Activated naive CD4-positive, alpha-beta T cell treated with anti-CD3 and anti-CD28 coated beads, Interleukin-2, amount 50 U/mL, for 72 hours (primary cell): ENCODE results near the gene DAAM2. TPM values are rescaled to one million over a fixed set of nuclear protein-coding genes. Genes with fewer than 3 reads are reported as not detected.

Experiments used
- ATAC-seq, 2 donors: fragments of 150-1000 bp; cut with Tn5 transposase; 2 replicates each; pipeline ENCODE4 v1.10.0; 2021; ENCODE audit warnings: mild to moderate bottlenecking in 2 of 2, moderate library complexity in 2 of 2
- DNase-seq, 2 donors: peaks; one replicate each; pipeline ENCODE4 v3.0.0; 2021 to 2022; ENCODE audit warnings: low spot score in 2 of 2
- H3K27ac Mint-ChIP-seq, 2 donors: one replicate each; pipeline ENCODE4 v1.8.0; 2022; ENCODE audit warnings: mild to moderate bottlenecking in 2 of 2, mixed read lengths in 2 of 2
- H3K36me3 Mint-ChIP-seq, 2 donors: one replicate each; pipeline ENCODE4 v1.8.0; 2022; ENCODE audit warnings: mixed read lengths in 2 of 2
- H3K9me3 Mint-ChIP-seq, 2 donors: one replicate each; pipeline ENCODE4 v1.8.0; 2022; ENCODE audit warnings: mixed read lengths in 2 of 2
- total RNA-seq, 2 donors: library from RNA; stranded (reverse); gene quantifications; one replicate each; pipeline ENCODE4 v1.2.3, GENCODE V29; 2022

Gene DAAM2
- total RNA-seq, 2 donors from 2014 or later: not detected

DNA sequence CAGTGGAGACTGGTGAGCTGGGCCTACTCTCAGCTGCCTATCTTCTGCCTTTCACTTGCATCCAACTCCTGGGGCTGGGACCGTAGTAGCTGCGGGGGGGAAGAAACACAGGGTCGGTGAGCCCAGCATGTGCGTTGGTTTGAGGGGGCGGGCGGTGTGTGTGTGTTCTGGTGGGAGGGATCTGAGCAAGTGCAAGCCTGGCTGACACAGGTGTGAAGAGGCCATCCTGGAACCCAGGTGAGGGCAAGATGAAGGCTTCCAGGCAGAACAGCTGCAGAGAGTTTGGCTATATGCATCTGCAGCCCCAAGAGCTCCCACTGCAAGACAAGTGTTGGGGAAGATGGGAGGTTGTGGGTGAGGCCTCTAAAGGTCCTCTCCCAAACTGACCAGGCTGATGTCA lies 111.5 kb downstream of the DAAM2 start:
- no peak overlapping the region for H3K27ac Mint-ChIP-seq
- DNase-seq: no peak
- no peak for ATAC-seq
- H3K9me3 Mint-ChIP-seq: no peaks in the 10 kb centered on the region
- no peaks in the 10 kb centered on the region for H3K36me3 Mint-ChIP-seq

DNA sequence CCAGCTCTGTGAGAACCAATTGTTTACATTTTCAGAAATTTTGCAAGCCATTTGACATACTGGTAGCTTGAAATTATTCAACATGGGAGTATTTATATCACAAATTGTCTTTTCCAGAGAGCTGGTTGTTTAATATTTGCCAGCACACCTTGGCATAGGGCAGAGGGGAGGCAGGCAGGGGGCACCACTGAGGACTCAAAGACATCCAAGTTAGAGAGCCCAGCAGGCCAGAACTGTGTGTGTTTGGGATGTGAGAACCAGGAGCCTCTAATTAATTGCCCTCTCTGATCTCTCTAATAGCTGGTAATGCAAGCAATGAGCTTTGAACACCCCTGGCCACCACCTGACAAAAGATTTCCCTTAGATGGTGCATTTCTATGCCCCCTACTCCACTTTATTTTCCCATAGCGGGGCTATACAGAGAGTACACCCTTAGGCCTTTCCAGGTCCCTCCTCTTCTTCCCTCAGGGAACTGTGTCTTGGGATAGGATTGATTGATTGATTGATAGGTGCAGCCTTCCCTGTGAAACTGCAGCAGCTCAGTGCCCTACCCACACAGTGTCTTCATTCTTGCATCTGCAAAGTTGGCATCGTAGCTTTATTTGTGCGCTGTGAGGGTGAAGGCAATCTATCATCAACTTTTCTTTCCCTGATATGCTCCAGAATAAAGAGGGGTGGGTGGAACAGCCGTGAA lies 112.9 kb downstream of the DAAM2 start:
- Mint-ChIP-seq H3K9me3 (no peaks in the 10 kb centered on the region), H3K27ac (no peak overlapping the region), H3K36me3 (no peaks in the 10 kb centered on the region)

DNA sequence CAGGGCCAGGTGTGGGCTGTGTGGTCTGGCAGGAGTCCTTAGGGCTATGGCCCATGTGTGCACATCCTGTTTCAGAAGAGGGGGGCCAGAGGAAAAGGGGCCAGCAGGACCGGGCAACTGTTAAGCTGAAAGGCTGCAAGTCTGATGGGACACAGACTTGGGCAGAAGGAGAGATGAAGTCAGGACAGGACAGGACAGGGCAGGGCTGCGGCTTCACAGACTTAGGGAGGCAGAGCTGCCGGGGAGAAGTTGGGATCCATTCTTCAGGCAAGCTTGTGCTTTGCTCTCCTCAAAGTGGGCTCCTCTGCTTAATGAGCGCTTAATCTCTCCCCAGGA lies 113.4 kb downstream of the DAAM2 start:
- no peaks in the 10 kb centered on the region for H3K36me3 Mint-ChIP-seq
- no peak overlapping the region for H3K27ac Mint-ChIP-seq
- DNase-seq (no peak), ATAC-seq (no peak)
- H3K9me3 Mint-ChIP-seq: no peaks in the 10 kb centered on the region

More for the DNA sequence above, 112.9 kb downstream of the DAAM2 start:
- no peak for ATAC-seq
- no peak for DNase-seq

DNA sequence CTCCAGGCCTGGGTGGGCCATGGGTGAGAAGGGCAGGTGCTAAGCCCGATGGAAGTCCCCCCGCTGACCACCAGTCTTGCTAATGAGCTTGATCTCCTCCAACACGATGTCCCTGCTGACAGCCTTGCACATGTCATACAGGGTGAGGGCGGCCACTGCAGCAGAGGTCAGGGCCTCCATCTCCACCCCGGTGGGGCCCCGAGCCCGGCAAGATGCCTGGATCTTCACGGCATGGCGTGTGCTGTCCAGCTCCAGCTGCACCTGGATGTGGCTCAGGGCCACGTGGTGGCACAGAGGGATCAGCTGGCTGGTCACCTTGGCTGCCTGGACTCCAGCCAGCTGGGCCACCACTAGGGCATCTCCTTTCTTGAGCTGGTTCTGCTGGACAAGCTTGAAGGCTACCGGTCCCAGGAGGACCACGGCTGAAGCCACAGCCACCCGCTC lies 114.2 kb downstream of the DAAM2 start:
- DNase-seq (no peak), ATAC-seq (no peak)
- no peaks in the 10 kb centered on the region for H3K36me3 Mint-ChIP-seq
- no peaks in the 10 kb centered on the region for H3K9me3 Mint-ChIP-seq
- H3K27ac Mint-ChIP-seq: no peak overlapping the region

DNA sequence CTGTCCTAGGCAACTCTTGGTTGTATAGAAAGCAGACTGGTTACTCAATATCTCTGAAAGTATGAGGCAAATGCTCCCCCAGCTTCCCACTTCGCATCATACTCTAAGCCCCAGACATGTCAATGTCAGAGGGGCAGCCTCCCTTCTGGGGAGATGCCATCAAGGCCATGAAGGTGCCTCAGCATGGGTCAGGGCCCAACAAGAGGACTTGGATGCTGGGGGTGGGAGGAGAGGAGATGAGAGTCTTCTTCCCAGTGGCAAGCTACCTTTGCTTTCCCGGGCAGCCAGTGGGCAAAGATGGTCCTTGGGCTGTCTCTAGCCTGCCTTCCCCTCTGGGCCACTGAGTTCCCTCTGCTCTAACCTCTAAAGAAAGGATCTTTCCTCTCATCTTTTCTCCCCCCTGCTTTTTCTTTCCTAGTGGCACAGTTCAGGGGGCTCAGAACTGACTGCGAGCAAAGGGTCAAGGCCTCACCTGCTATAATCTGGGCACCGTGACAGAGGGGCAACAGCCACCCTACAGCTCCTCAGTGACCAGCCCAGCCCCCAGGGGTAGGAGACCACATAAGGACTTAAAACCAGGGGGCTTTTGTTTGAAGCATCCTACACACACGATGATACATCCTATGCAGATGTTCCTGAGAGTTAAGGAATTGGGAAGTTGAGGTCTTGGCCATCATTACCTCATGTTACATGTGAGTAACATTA lies 115.8 kb downstream of the DAAM2 start:
- Mint-ChIP-seq H3K9me3 (no peaks in the 10 kb centered on the region), H3K27ac (no peak overlapping the region), H3K36me3 (no peaks in the 10 kb centered on the region)
- DNase-seq (no peak), ATAC-seq (no peak)

- ATAC-seq: no peak
- Mint-ChIP-seq H3K9me3 (no peaks in the 10 kb centered on the region), H3K27ac (no peak overlapping the region), H3K36me3 (no peaks in the 10 kb centered on the region)
- DNase-seq: no peak
Measured at GRCh38 chr6:39908838-39909583, 116.8 kb downstream of the DAAM2 start.

DNA sequence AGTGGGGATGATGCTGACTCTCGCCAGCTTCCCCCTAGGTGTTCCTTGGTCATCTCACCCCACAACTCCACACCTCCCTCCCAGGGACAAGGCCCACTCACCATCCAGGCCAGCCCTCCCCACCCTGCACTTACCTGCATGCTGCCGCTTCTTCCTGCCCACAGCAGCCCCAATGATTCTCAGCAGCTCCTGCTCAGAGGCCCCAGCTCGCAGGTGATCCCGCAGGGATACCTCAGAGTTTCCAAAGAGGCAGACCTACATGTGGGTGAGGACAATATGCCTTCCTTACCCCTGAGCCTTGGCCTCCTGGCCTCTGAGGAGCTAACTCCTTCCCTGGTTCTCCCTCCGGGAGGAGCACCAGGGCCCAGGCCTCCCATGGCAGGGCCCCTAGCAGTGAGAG lies 117.5 kb downstream of the DAAM2 start:
- DNase-seq: no peak
- Mint-ChIP-seq H3K27ac (no peak overlapping the region), H3K9me3 (no peaks in the 10 kb centered on the region), H3K36me3 (no peaks in the 10 kb centered on the region)
- ATAC-seq: no peak

DNA sequence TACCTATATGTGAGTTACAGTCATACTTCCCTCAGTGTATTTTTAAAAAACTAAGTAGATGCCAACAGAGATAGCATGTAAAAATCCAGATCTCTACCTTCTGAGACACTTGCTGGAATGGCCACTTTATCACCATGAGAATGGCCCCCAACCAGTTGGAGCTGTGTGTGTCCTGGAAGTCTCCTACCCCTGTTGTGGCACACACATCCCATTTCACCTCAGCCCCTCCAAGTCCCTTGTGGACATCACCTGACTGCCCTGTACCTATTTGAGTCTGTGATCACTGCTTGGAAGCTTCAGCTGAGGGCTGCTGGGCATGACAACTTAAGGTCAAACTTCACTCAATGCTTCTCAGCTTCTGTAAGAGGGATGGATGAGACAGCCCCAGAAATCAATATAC lies 118.0 kb downstream of the DAAM2 start:
- Mint-ChIP-seq H3K27ac (no peak overlapping the region), H3K36me3 (no peaks in the 10 kb centered on the region), H3K9me3 (no peaks in the 10 kb centered on the region)
- DNase-seq (no peak), ATAC-seq (no peak)

DNA sequence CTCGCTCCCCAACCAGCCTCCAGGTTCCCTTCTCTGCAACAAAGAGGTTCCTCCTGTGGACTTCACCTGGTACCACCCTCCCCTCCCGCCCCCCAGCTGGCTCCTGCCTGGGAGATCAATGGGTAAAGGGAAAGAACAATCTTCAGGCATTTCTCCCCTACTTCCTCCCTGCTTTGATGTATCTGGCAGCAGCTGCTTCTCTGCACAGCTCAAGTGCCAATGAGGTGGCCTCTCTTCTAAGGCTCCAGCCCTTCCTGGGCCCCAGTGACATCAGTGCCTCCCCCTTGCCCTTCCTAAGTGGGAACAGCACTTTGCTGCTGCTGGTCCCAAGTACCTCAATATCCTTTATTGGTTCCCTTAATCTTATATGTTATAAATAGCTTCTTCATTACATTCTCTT lies 118.6 kb downstream of the DAAM2 start:
- ATAC-seq: no peak

GRCh38 chr6:39911513-39912125 lies 119.4 kb downstream of the DAAM2 start:
- Mint-ChIP-seq H3K27ac (peak overlapping the region in 1 of 2 donors; percentile 44), H3K9me3 (no peaks in the 10 kb centered on the region), H3K36me3 (no peaks in the 10 kb centered on the region)
- ATAC-seq (no peak), DNase-seq (no peak)

More for the DNA sequence above, 118.6 kb downstream of the DAAM2 start:
- H3K36me3 Mint-ChIP-seq: no peaks in the 10 kb centered on the region
- no peak overlapping the region for H3K27ac Mint-ChIP-seq
- DNase-seq: no peak
- H3K9me3 Mint-ChIP-seq: no peaks in the 10 kb centered on the region

GRCh38 chr6:39912446-39912845 lies 120.3 kb downstream of the DAAM2 start:
- Mint-ChIP-seq H3K27ac (peak overlapping the region in 1 of 2 donors; percentile 65), H3K9me3 (no peaks in the 10 kb centered on the region), H3K36me3 (no peaks in the 10 kb centered on the region)
- DNase-seq (no peak), ATAC-seq (no peak)

DNA sequence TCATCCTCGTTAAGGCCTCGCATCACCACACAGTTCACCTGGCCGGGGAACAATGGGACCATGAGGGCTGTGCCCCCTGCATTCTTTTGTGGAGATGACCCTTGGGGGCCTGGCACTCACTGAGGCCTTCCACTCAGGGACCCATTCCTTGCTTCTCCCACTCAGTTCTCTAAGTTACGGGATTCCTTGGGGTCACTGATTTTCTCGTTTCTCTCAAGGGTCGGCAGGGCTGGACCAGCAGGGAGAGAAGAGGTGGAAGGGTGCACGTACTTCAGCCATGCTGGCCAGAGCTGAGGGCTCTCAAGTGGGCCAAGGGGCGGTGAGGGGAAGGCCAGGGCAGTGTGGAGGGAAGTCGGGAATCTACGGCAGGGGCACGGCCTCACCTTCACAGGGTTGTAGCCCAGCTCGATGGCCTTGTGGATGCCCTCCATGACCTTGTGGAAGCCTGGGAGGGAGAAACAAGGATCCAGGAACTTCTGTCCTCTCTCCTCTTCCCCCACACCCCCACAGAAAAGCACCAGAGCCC lies 121.3 kb downstream of the DAAM2 start:
- Mint-ChIP-seq H3K9me3 (no peaks in the 10 kb centered on the region), H3K36me3 (no peaks in the 10 kb centered on the region), H3K27ac (peak overlapping the region in 1 of 2 donors; percentile 61)
- ATAC-seq: no peak
- no peak for DNase-seq

GRCh38 chr6:39914239-39914638 lies 122.1 kb downstream of the DAAM2 start:
- DNase-seq (no peak), ATAC-seq (no peak)
- no peak overlapping the region for H3K27ac Mint-ChIP-seq
- no peaks in the 10 kb centered on the region for H3K36me3 Mint-ChIP-seq
- no peaks in the 10 kb centered on the region for H3K9me3 Mint-ChIP-seq

DNA sequence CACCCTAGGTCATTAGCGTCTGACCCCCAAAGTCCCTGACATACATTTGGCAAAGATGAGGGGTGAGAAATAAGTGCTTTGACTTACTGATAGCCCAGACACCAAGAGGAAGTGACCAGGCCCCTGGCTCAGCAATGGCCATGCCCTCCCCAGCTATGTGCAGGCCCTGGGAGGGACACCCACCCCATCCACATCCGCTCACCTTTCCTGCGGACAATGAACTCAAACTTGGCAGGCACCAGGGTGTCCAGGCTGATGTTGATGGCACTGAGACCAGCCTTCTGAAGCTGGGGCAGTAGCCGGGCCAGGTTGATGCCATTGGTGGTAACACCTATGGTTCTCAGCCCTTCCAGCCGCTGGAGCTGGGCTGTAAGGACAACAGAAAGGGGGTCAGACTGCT lies 123.7 kb downstream of the DAAM2 start:
- no peak overlapping the region for H3K27ac Mint-ChIP-seq
- no peaks in the 10 kb centered on the region for H3K9me3 Mint-ChIP-seq
- no peak for DNase-seq
- H3K36me3 Mint-ChIP-seq: no peaks in the 10 kb centered on the region
- no peak for ATAC-seq

GRCh38 chr6:39917329-39917728 lies 125.2 kb downstream of the DAAM2 start:
- H3K36me3 Mint-ChIP-seq: no peaks in the 10 kb centered on the region
- no peaks in the 10 kb centered on the region for H3K9me3 Mint-ChIP-seq
- ATAC-seq: no peak
- no peak overlapping the region for H3K27ac Mint-ChIP-seq
- no peak for DNase-seq

- ATAC-seq (no peak), DNase-seq (no peak)
- Mint-ChIP-seq H3K9me3 (no peaks in the 10 kb centered on the region), H3K36me3 (no peaks in the 10 kb centered on the region), H3K27ac (no peak overlapping the region)
Measured at GRCh38 chr6:39917981-39918380, 125.8 kb downstream of the DAAM2 start.

- H3K36me3 Mint-ChIP-seq: no peaks in the 10 kb centered on the region
- H3K9me3 Mint-ChIP-seq: no peaks in the 10 kb centered on the region
- DNase-seq (no peak), ATAC-seq (no peak)
- H3K27ac Mint-ChIP-seq: no peak overlapping the region
Measured at GRCh38 chr6:39918831-39919230, 126.7 kb downstream of the DAAM2 start.
